Fibroblast of mammary gland (primary cell): ENCODE measurements around the gene BAZ1B.

Source experiments
- DNase-seq: peaks from one replicate; pipeline ENCODE4 v3.0.0-alpha.2; 2010; ENCODE audit warnings: low read depth
- H3K4me3 ChIP-seq: 2 replicates; pipeline ENCODE4 v1.5.1; 2011; ENCODE audit warnings: low read depth, mild to moderate bottlenecking, low read length, moderate library complexity; ENCODE audit not compliant: control insufficient read depth
- TF ChIP-seq, protein P1 (sequence below): conservative IDR thresholded peaks from 2 replicates; pipeline ENCODE4 v1.5.1; 2011; ENCODE audit warnings: low read depth, low read length, inconsistent platforms; ENCODE audit not compliant: control insufficient read depth, insufficient read depth

The BAZ1B gene

DNA sequence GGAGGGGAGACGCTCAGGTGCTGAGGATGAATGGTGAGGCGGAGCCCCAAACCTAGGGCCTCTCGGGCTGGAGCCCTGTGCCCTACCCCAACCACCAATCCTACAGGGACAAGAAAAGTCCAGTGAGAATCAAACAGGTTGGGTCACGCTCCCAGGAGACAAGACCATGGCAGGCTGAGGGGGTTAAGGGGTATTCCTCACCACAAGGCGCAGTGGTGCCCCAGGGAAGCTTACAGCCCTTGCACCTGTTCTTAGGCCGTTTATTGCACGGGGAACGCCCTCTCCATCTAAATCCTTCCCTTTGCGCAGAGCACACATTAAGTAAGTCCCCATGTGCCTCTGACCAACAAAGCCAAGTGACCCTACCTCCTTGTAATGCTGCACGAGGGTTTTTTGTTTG lies 85.0 kb downstream of the BAZ1B start:
- TF ChIP-seq, protein P1, sequence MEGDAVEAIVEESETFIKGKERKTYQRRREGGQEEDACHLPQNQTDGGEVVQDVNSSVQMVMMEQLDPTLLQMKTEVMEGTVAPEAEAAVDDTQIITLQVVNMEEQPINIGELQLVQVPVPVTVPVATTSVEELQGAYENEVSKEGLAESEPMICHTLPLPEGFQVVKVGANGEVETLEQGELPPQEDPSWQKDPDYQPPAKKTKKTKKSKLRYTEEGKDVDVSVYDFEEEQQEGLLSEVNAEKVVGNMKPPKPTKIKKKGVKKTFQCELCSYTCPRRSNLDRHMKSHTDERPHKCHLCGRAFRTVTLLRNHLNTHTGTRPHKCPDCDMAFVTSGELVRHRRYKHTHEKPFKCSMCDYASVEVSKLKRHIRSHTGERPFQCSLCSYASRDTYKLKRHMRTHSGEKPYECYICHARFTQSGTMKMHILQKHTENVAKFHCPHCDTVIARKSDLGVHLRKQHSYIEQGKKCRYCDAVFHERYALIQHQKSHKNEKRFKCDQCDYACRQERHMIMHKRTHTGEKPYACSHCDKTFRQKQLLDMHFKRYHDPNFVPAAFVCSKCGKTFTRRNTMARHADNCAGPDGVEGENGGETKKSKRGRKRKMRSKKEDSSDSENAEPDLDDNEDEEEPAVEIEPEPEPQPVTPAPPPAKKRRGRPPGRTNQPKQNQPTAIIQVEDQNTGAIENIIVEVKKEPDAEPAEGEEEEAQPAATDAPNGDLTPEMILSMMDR = no peak
- DNase-seq = no peak
- no peak overlapping the region for H3K4me3 ChIP-seq

DNA sequence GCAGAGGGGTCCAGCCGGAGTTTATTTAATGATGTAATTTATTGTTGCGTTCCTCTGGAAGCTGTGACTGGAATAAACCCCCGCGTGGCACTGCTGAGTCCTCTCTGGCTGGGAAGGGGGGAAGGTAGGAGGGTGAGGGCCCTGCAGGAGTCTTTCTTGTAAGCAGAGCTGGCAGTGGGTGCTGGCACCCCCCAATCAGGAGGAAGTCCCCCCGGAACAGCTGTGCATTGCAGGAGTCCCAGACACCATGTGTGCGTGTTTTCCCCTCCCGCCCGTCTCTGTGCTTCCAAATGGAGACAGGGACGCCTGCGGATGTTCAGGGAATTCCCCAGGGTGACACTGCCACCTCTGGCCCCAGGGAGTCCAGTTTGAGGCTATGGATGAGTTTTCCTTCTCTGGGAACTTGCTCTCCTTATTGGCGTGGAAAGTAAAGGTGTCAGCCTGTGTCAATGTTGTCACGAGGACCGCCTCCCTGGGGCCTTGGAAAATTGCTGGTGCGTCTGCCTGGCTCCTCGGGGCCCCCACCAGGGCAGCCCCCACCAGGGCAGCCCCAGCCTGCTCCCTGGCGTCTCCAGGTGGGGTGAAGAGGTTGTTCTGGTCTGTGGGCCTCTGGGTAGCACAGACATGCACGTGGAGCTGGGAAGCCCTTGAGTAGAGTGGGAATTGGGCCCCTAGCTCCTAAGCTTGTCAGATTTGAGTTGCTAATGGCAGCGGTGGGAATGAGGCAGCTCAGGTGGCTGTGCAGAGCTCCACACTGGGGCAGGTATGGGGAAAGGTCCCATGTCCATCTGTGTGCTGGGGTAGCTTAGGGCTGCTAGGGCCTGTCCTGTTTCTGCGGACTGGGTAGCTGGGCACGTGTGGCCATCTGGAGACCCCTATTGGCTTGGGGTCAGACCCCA lies 85.8 kb downstream of the BAZ1B start:
- no peak for DNase-seq
- TF ChIP-seq, protein P1 = no peak
- no peak overlapping the region for H3K4me3 ChIP-seq

DNA sequence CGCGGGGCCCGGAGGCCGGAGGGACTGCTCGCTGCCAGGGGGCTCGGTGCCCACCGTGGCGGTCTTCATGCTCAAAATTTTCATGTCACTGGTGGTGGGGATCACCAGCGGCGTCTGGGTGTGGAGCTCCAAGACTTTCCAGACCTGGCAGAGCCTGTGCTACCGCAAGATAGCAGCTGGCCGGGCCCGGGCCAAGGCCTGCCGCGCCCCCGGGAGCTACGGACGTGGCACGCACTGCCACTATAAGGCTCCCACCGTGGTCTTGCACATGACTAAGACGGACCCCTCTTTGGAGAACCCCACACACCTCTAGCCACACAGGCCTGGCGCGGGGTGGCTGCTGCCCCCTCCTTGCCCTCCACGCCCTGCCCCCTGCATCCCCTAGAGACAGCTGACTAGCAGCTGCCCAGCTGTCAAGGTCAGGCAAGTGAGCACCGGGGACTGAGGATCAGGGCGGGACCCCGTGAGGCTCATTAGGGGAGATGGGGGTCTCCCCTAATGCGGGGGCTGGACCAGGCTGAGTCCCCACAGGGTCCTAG lies 86.6 kb downstream of the BAZ1B start:
- DNase-seq = no peak
- no peak overlapping the region for H3K4me3 ChIP-seq
- TF ChIP-seq, protein P1 = no peak

DNA sequence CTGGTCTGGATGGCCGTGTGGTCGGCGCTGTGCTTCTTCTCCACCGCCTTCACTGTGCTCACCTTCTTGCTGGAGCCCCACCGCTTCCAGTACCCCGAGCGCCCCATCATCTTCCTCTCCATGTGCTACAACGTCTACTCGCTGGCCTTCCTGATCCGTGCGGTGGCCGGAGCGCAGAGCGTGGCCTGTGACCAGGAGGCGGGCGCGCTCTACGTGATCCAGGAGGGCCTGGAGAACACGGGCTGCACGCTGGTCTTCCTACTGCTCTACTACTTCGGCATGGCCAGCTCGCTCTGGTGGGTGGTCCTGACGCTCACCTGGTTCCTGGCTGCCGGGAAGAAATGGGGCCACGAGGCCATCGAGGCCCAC lies 87.4 kb downstream of the BAZ1B start:
- TF ChIP-seq, protein P1 = no peak
- H3K4me3 ChIP-seq = no peak overlapping the region
- no peak for DNase-seq

DNA sequence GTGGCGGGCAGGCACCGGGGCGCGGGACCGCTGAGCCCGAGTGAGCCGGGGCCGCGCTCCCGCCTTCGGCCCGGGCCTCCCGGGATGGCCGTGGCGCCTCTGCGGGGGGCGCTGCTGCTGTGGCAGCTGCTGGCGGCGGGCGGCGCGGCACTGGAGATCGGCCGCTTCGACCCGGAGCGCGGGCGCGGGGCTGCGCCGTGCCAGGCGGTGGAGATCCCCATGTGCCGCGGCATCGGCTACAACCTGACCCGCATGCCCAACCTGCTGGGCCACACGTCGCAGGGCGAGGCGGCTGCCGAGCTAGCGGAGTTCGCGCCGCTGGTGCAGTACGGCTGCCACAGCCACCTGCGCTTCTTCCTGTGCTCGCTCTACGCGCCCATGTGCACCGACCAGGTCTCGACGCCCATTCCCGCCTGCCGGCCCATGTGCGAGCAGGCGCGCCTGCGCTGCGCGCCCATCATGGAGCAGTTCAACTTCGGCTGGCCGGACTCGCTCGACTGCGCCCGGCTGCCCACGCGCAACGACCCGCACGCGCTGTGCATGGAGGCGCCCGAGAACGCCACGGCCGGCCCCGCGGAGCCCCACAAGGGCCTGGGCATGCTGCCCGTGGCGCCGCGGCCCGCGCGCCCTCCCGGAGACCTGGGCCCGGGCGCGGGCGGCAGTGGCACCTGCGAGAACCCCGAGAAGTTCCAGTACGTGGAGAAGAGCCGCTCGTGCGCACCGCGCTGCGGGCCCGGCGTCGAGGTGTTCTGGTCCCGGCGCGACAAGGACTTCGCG lies 88.0 kb downstream of the BAZ1B start:
- no peak overlapping the region for H3K4me3 ChIP-seq
- no peak for DNase-seq

DNA sequence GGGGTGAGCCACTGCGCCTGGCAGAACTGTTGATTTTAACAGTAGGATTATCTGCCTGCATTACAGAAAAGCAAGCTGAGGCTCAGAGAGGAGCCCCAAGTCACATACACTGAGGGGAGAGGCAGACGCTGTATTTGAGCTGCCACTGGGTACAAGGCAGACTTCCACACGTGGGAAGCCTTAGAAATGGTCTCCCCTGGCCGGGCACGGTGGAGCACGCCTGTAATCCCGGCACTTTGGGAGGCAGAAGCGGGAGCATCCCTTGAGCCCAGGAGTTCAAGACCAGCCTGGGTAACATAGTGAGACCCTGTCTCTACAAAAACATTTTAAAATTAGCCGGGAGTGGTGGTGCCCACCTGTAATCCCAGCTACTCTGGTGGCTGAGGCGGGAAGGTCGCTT lies 89.4 kb downstream of the BAZ1B start:
- H3K4me3 ChIP-seq = no peak overlapping the region
- TF ChIP-seq, protein P1 = no peak
- DNase-seq = no peak

More for the DNA sequence above, 88.0 kb downstream of the BAZ1B start:
- TF ChIP-seq, protein P1 = no peak
